PC-3 (cell line): Measurements from ENCODE around the gene TSC22D2. TPM values are rescaled to one million over a fixed set of nuclear protein-coding genes. Genes with fewer than 3 reads are reported as not detected.

Experiments used
- ATAC-seq: fragments of 200-7000 bp; cut with Tn5 transposase; 2 replicates; pipeline ENCODE4 v1.9.1; 2020; ENCODE audit warnings: mild to moderate bottlenecking, moderate library complexity
- BruUV-seq: library from RNA; stranded (reverse); fragments of 400-500 nt; replicated peaks from 2 replicates; lab custom pipeline; 2021; lab: Mats Ljungman, UMichigan
- CTCF ChIA-PET: fragments of 300-600 bp; sonication (Branson Sonifier 250); formaldehyde crosslinking; loops from one replicate; lab custom pipeline; 2022; ENCODE audit warnings: antibody characterized with exemption; lab: Charles Lee
- POLR2A ChIA-PET: fragments of 300-600 bp; sonication (Branson Sonifier 250); formaldehyde crosslinking; loops from one replicate; lab custom pipeline; 2022; ENCODE audit warnings: antibody characterized with exemption; ENCODE audit not compliant: unreplicated experiment; lab: Charles Lee
- DNase-seq: peaks from one replicate; pipeline ENCODE4 v3.0.0-alpha.2; 2015
- H2AFZ ChIP-seq: fragments of 300-600 bp; sonication (generic); 2 replicates; pipeline ENCODE4 v1.6.0; 2016; ENCODE audit warnings: antibody characterized with exemption, low read length
- H3F3A ChIP-seq: fragments of 300-600 bp; sonication (generic); one replicate; pipeline ENCODE4 v1.6.0; 2017; ENCODE audit warnings: antibody characterized with exemption, low read length, control low read depth, mild to moderate bottlenecking; ENCODE audit not compliant: unreplicated experiment
- H3K27ac ChIP-seq: fragments of 300-600 bp; sonication (generic); 2 replicates; pipeline ENCODE4 v1.5.1; 2016; ENCODE audit warnings: mild to moderate bottlenecking, low read length
- H3K27me3 ChIP-seq: fragments of 300-600 bp; sonication (generic); 2 replicates; pipeline ENCODE4 v1.6.1; 2016; ENCODE audit warnings: low read length, mixed read lengths
- H3K36me3 ChIP-seq: fragments of 300-600 bp; sonication (generic); 2 replicates; pipeline ENCODE4 v1.6.1; 2016; ENCODE audit warnings: low read depth, mixed run types, low read length, mixed read lengths
- H3K4me1 ChIP-seq: fragments of 300-600 bp; sonication (generic); 2 replicates; pipeline ENCODE4 v1.5.1; 2016; ENCODE audit warnings: low read length; ENCODE audit not compliant: insufficient read depth
- H3K4me2 ChIP-seq: fragments of 300-600 bp; sonication (generic); 2 replicates; pipeline ENCODE4 v1.6.0; 2016; ENCODE audit warnings: low read length
- H3K4me3 ChIP-seq: fragments of 300-600 bp; sonication (generic); 2 replicates; pipeline ENCODE4 v1.5.1; 2016; ENCODE audit warnings: mild to moderate bottlenecking, low read length, mixed read lengths
- H3K79me2 ChIP-seq: fragments of 300-600 bp; sonication (generic); 2 replicates; pipeline ENCODE4 v1.6.1; 2017; ENCODE audit warnings: low read length, mixed read lengths
- H3K9ac ChIP-seq: fragments of 300-600 bp; sonication (generic); 2 replicates; pipeline ENCODE4 v1.6.0; 2016; ENCODE audit warnings: mild to moderate bottlenecking, low read length
- H3K9me2 ChIP-seq: fragments of 300-600 bp; sonication (generic); replicated peaks from 2 replicates; pipeline ENCODE4 v1.6.1; 2016; ENCODE audit warnings: mixed run types, low read length, mixed read lengths
- H3K9me3 ChIP-seq: fragments of 300-600 bp; sonication (generic); 2 replicates; pipeline ENCODE4 v1.6.1; 2016; ENCODE audit warnings: low read length, mixed read lengths
- H4K20me1 ChIP-seq: fragments of 300-600 bp; sonication (generic); 2 replicates; pipeline ENCODE4 v1.6.1; 2016; ENCODE audit warnings: low read length, mixed read lengths
- CTCF ChIP-seq: fragments of 300-600 bp; sonication (generic); conservative IDR thresholded peaks from 2 replicates; pipeline ENCODE4 v1.5.1; 2017; ENCODE audit warnings: antibody characterized with exemption, low read depth, mild to moderate bottlenecking, low read length
- EZH2 ChIP-seq: fragments of 300-600 bp; sonication (generic); IDR thresholded peaks from one replicate; pipeline ENCODE4 v1.6.1; 2017; ENCODE audit warnings: antibody characterized with exemption, mild to moderate bottlenecking, low read length; ENCODE audit not compliant: unreplicated experiment
- EZH2phosphoT487 ChIP-seq: fragments of 300-600 bp; sonication (generic); IDR thresholded peaks from 2 replicates; pipeline ENCODE4 v1.6.1; 2018; ENCODE audit warnings: mild to moderate bottlenecking, antibody characterized with exemption, low read length, borderline replicate concordance
- intact Hi-C: fragments of 100-400 bp; cut with micrococcal nuclease; formaldehyde crosslinking; loops from 2 replicates; pipeline ENCODE4 v1.9.0; 2023
- total RNA-seq: library from RNA; depleted of rRNA; stranded (reverse); fragments of >200 nt; gene quantifications from 2 replicates; pipeline ENCODE4 v1.2.3, GENCODE V29; 2014

Gene TSC22D2
- total RNA-seq, 1 experiment from 2014 or later: 9.6 TPM

GRCh38 chr3:150404023-150404422 is 4.1 kb upstream of the TSC22D2 start:
- CTCF ChIA-PET: no interaction called here
- Histone ChIP-seq H3K79me2 (peaks cover 15% of the 10 kb centered on the region), H2AFZ (no peak overlapping the region), H3K9me2 (peaks cover 3% of the 10 kb centered on the region; the same call in 1 of the 2 replicates), H3K4me1 (peaks cover 19% of the 10 kb centered on the region), H4K20me1 (peaks cover under 1% of the 10 kb centered on the region; the same call in 1 of the 2 replicates), H3K9me3 (no peaks in the 10 kb centered on the region), H3K4me3 (no peak overlapping the region), H3K27me3 (no peaks in the 10 kb centered on the region), H3K4me2 (no peak overlapping the region), H3K36me3 (no peaks in the 10 kb centered on the region), H3F3A (no peaks in the 10 kb centered on the region), H3K27ac (no peak overlapping the region), H3K9ac (no peak overlapping the region)
- intact Hi-C loops: no loop called here
- DNase-seq (peak; percentile 30), ATAC-seq (no peak)
- BruUV-seq: no TSS peak
- TF ChIP-seq EZH2 (no peak), EZH2phosphoT487 (no peak), CTCF (no peak)
- POLR2A ChIA-PET: interaction anchor here (0.7 kb wide), 1 partner anchor 62 kb away, joined by 3 read pairs; no protein-coding TSS in a partner anchor

- Histone ChIP-seq H3K27ac (peak overlapping the region; percentile 91), H3K4me1 (peaks cover 19% of the 10 kb centered on the region), H3F3A (no peaks in the 10 kb centered on the region), H3K79me2 (peaks cover 47% of the 10 kb centered on the region), H3K4me2 (peak overlapping the region; percentile 92), H2AFZ (peak overlapping the region; percentile 88), H3K4me3 (peak overlapping the region; percentile 87), H3K36me3 (peaks cover 11% of the 10 kb centered on the region), H3K9me3 (no peaks in the 10 kb centered on the region), H3K9ac (peak overlapping the region; percentile 92), H4K20me1 (peaks cover 30% of the 10 kb centered on the region), H3K9me2 (peaks cover 3% of the 10 kb centered on the region; the same call in 1 of the 2 replicates), H3K27me3 (no peaks in the 10 kb centered on the region)
- intact Hi-C loops: loop anchor here (1.0 to 5.0 kb wide), 3 partner anchors 35 to 440 kb away; no protein-coding TSS in a partner anchor
- DNase-seq (peak; percentile 44), ATAC-seq (peak; percentile 0; the same call in 1 of the 2 replicates)
- BruUV-seq: TSS peak; percentile 72
- ChIA-PET CTCF (interaction anchor here (0.5 to 3.2 kb wide), 4 partner anchors 45 to 120 kb away, joined by 3 to 22 read pairs (median 6); no protein-coding TSS in a partner anchor), POLR2A (interaction anchor here (0.6 kb wide), 3 partner anchors 114 to 840 kb away, joined by 6 to 9 read pairs (median 7); no protein-coding TSS in a partner anchor)
- TF ChIP-seq CTCF (no peak), EZH2 (no peak), EZH2phosphoT487 (no peak)
These were observed 869 bp upstream of the TSC22D2 start for GRCh38 chr3:150407051-150407807.
